HepG2 (cell line): Measurements from ENCODE around the gene PLSCR3. TPM values are rescaled to one million over a fixed set of nuclear protein-coding genes. Genes with fewer than 3 reads are reported as not detected.

Experiments used
- ATAC-seq: fragments of 200-7000 bp; cut with Tn5 transposase; 3 replicates; pipeline ENCODE4 v1.9.1; 2020; ENCODE audit warnings: mild to moderate bottlenecking, moderate library complexity
- BruUV-seq: library from RNA; stranded (reverse); fragments of 400-500 nt; replicated peaks from 2 replicates; lab custom pipeline; 2021; lab: Mats Ljungman, UMichigan
- CTCF ChIA-PET: fragments of 300-600 bp; formaldehyde crosslinking; extraction: SDS; loops from one replicate; lab custom pipeline; 2021; ENCODE audit warnings: low total read pairs, inconsistent platforms, low intra/inter-chr PET ratio; lab: Yijun Ruan, JAX
- POLR2A ChIA-PET: fragments of 350-600 bp; sonication (Branson Sonifier 250); formaldehyde crosslinking; loops from one replicate; lab custom pipeline; 2020; ENCODE audit warnings: antibody characterized with exemption, inconsistent platforms; lab: Yijun Ruan, JAX
- DNase-seq: peaks from one replicate; pipeline ENCODE4 v3.0.0-alpha.2; 2015; ENCODE audit warnings: low spot score
- FAIRE-seq: peaks from 3 replicates; lab custom pipeline; 2011; peaks lifted over from hg19 to GRCh38; lab: Jason Lieb, UNC
- H2AFZ ChIP-seq: one replicate; pipeline ENCODE4 v1.6.1; 2011; ENCODE audit warnings: low read length, inconsistent platforms
- H3K27ac ChIP-seq: fragments of 300-600 bp; 3 replicates; pipeline ENCODE4 v1.8.0; 2011; ENCODE audit warnings: mixed run types, mild to moderate bottlenecking, mixed read lengths, low read length, inconsistent platforms; ENCODE audit not compliant: insufficient read depth; ENCODE audit errors: extremely low read length
- H3K27me3 ChIP-seq, 2 experiments: fragments of 200-600 bp in 1 of 2; 2 replicates in 1 of 2; 3 replicates in 1 of 2; pipeline versions ENCODE4 v1.6.0 to v1.8.0; 2011; ENCODE audit warnings: low read length in 2 of 2, mild to moderate bottlenecking in 2 of 2, moderate library complexity in 2 of 2, inconsistent platforms in 1 of 2; ENCODE audit not compliant: insufficient read depth in 2 of 2, control insufficient read depth in 1 of 2
- H3K36me3 ChIP-seq, 2 experiments: fragments of 200-600 bp in 1 of 2; replicated peaks in 1 of 2; 2 replicates in 1 of 2; 3 replicates in 1 of 2; pipeline versions ENCODE4 v1.5.1 to v1.8.0; 2011; ENCODE audit warnings: low read length in 2 of 2, inconsistent platforms in 1 of 2; ENCODE audit not compliant: insufficient read depth in 2 of 2, control insufficient read depth in 1 of 2
- H3K4me1 ChIP-seq: 2 replicates; pipeline ENCODE4 v1.5.1; 2012; ENCODE audit warnings: low read length, inconsistent platforms; ENCODE audit not compliant: insufficient read depth
- H3K4me2 ChIP-seq: 2 replicates; pipeline ENCODE4 v1.6.0; 2011; ENCODE audit warnings: low read depth, low read length, inconsistent platforms
- H3K4me3 ChIP-seq, 3 experiments: fragments of 200-600 bp in 1 of 3; sonication (generic), shearing (Covaris generic) in 1 of 3; replicated peaks in 1 of 3; 2 replicates each; pipeline ENCODE4 v1.5.1; 2011 to 2016; ENCODE audit warnings: low read length in 3 of 3, inconsistent platforms in 2 of 3, low read depth in 2 of 3, mild to moderate bottlenecking in 2 of 3, control low read depth in 1 of 3, mixed read lengths in 1 of 3; ENCODE audit not compliant: insufficient read depth in 1 of 3
- H3K79me2 ChIP-seq: one replicate; pipeline ENCODE4 v1.6.1; 2011; ENCODE audit warnings: low read length, inconsistent platforms; ENCODE audit not compliant: insufficient read depth
- H3K9ac ChIP-seq: 2 replicates; pipeline ENCODE4 v1.6.0; 2011; ENCODE audit warnings: mild to moderate bottlenecking, low read depth, low read length, inconsistent platforms; ENCODE audit not compliant: insufficient read depth
- H3K9me3 ChIP-seq: 2 replicates; pipeline ENCODE4 v1.5.1; 2012; ENCODE audit warnings: mild to moderate bottlenecking, low read length
- H4K20me1 ChIP-seq: 2 replicates; pipeline ENCODE4 v1.6.0; 2011; ENCODE audit warnings: inconsistent platforms, mild to moderate bottlenecking, low read length, moderate library complexity; ENCODE audit not compliant: insufficient read depth
- BRF2 ChIP-seq: sonication (generic); formaldehyde crosslinking; IDR thresholded peaks from 2 replicates; pipeline ENCODE4 v1.8.1; 2022; ENCODE audit warnings: mild to moderate bottlenecking, missing genetic modification reagents
- POGK ChIP-seq: sonication (generic); formaldehyde crosslinking; conservative IDR thresholded peaks from 2 replicates; pipeline ENCODE4 v1.8.0; 2022; ENCODE audit warnings: mild to moderate bottlenecking, moderate library complexity, missing genetic modification reagents
- RBM22 ChIP-seq: fragments of 200-400 bp; formaldehyde crosslinking; optimal IDR thresholded peaks from 2 replicates; pipeline ENCODE3; 2017; ENCODE audit warnings: mild to moderate bottlenecking, low read length, moderate library complexity
- RFX1 ChIP-seq: fragments of 450-650 bp; IDR thresholded peaks from 2 replicates; pipeline ENCODE4 v1.6.1; 2017
- RFX3 ChIP-seq: IDR thresholded peaks from 2 replicates; pipeline ENCODE4 v1.6.1; 2016; ENCODE audit warnings: missing biosample characterization, missing genetic modification reagents
- ZNF724P ChIP-seq: sonication (generic); formaldehyde crosslinking; IDR thresholded peaks from 2 replicates; pipeline ENCODE4 v1.8.0; 2022; ENCODE audit warnings: missing genetic modification reagents, borderline replicate concordance
- ZNF747 ChIP-seq: sonication (generic); formaldehyde crosslinking; IDR thresholded peaks from 2 replicates; pipeline ENCODE4 v1.8.1; 2023; ENCODE audit warnings: missing genetic modification reagents, mild to moderate bottlenecking, borderline replicate concordance
- WGBS: methylation state at CpG from one replicate; pipeline ENCODE4 v1.1.6; 2017; ENCODE audit warnings: low lambda C conversion rate; 5-methylcytosine and 5-hydroxymethylcytosine counted together
- in situ Hi-C: cut with HindIII; loops from 2 replicates; pipeline ENCODE4 v1.10.0; 2017; ENCODE audit warnings: low pct_unique_long_range_greater_than_20kb; ENCODE audit not compliant: extremely low pct_ligation_motif_present
- intact Hi-C: fragments of 100-400 bp; cut with micrococcal nuclease; formaldehyde crosslinking; loops from one replicate; pipeline ENCODE4 v1.10.0; 2022; ENCODE audit not compliant: unreplicated experiment
- polyA plus RNA-seq, 8 experiments: library from polyadenylated mRNA; depleted of rRNA in 3 of 8; stranded (reverse) in 7 of 8; unstranded in 1 of 8; fragments of >200 nt; fragmentation: Illumina TruSeq in 4 of 8; extraction: Trizol in 4 of 8; gene quantifications; 2 replicates each; pipeline versions ENCODE4 v1.2.1 to v1.2.3, GENCODE V29; 2011 to 2016; ENCODE audit warnings: low read depth in 4 of 8, missing spikeins in 1 of 8, mixed read lengths in 1 of 8; ENCODE audit not compliant: insufficient read depth in 1 of 8
- total RNA-seq, 5 experiments: library from RNA; depleted of rRNA; stranded (reverse); fragments of >200 nt; fragmentation: Illumina TruSeq; extraction: Trizol; gene quantifications; 2 replicates each; pipeline ENCODE4 v1.2.3, GENCODE V29; 2016; ENCODE audit warnings: low read depth in 1 of 5

PLSCR3 gene
- total and polyA plus RNA-seq, 2 of the 13 experiments (the other 11 are each of a cell fraction or from before 2014, with no cell fraction given): 5.6 to 6.2 TPM

GRCh38 chr17:7354262-7354843, 40.0 kb downstream of the PLSCR3 start:
- CTCF ChIA-PET: no interaction called here
- WGBS: 36% methylated on average over 8 of the region's 9 CpGs
- H3K27me3 ChIP-seq: peaks cover 0 to 10% of the 10 kb centered on the region in 2 experiments; a peak in 1 of 5 replicates
- no peak overlapping the region for H3K27ac ChIP-seq
- H3K4me2 ChIP-seq: no peak overlapping the region
- ATAC-seq: no peak
- no peak overlapping the region for H3K4me3 ChIP-seq
- no peak overlapping the region for H3K9ac ChIP-seq
- intact Hi-C loops (loop anchor here (5.0 to 10.0 kb wide), 2 partner anchors 210 to 307 kb away; partner anchors contain the start of gene SENP3), in situ Hi-C loops (no loop called here)
- no peak for TF ChIP-seq ZNF747 (CRISPR knock-in tag)
- no peak for TF ChIP-seq POGK (CRISPR knock-in tag)
- TF ChIP-seq ZNF724P: no peak
- peak; percentile 58 for TF ChIP-seq RBM22
- TF ChIP-seq BRF2 (CRISPR knock-in tag): no peak
- TF ChIP-seq RFX3 (CRISPR knock-in tag): peak; percentile 67
- TF ChIP-seq RFX1: peak; percentile 64; the same call in 1 of the 2 replicates
- no peaks in the 10 kb centered on the region for H3K9me3 ChIP-seq
- H3K4me1 ChIP-seq: peaks cover 33% of the 10 kb centered on the region
- FAIRE-seq: no peak
- no peak overlapping the region for H2AFZ ChIP-seq
- POLR2A ChIA-PET: interaction anchor here (2.0 to 7.0 kb wide), 3 partner anchors 25 to 131 kb away, joined by 4 to 44 read pairs (median 9); partner anchors contain the start of genes NEURL4, POLR2A and TMEM256
- no peaks in the 10 kb centered on the region for H3K79me2 ChIP-seq
- no TSS peak for BruUV-seq
- H4K20me1 ChIP-seq: peaks cover 7% of the 10 kb centered on the region; the same call in 1 of the 2 replicates
- H3K36me3 ChIP-seq: no peaks in the 10 kb centered on the region
- no peak for DNase-seq
